HepG2 (cell line): ENCODE data around the gene MCRIP2. TPM values are rescaled to one million over a fixed set of nuclear protein-coding genes. Genes with fewer than 3 reads are reported as not detected.

ENCODE experiments used
- ARNT2 ChIP-seq: sonication (generic); formaldehyde crosslinking; IDR thresholded peaks from 2 replicates; pipeline ENCODE4 v1.8.0; 2022; ENCODE audit warnings: mild to moderate bottlenecking, low read depth, missing genetic modification reagents, moderate library complexity
- CERS6 ChIP-seq: sonication (generic); formaldehyde crosslinking; IDR thresholded peaks from 2 replicates; pipeline ENCODE4 v1.5.0; 2020; ENCODE audit warnings: missing genetic modification reagents
- DRAP1 ChIP-seq: IDR thresholded peaks from 2 replicates; pipeline ENCODE4 v1.6.1; 2016; ENCODE audit warnings: missing genetic modification reagents, missing compliant biosample characterization
- EED ChIP-seq: sonication (generic); formaldehyde crosslinking; IDR thresholded peaks from 2 replicates; pipeline ENCODE4 v1.5.0; 2020; ENCODE audit warnings: mild to moderate bottlenecking, missing genetic modification reagents
- NCOA2 ChIP-seq: sonication (generic); formaldehyde crosslinking; IDR thresholded peaks from 2 replicates; pipeline ENCODE4 v1.8.0; 2022; ENCODE audit warnings: inconsistent platforms
- PAF1 ChIP-seq: IDR thresholded peaks from 2 replicates; pipeline ENCODE4 v1.6.1; 2016; ENCODE audit warnings: missing genetic modification reagents, missing compliant biosample characterization
- RAD51 ChIP-seq: fragments of 450-650 bp; IDR thresholded peaks from 2 replicates; pipeline ENCODE4 v1.6.1; 2016; ENCODE audit warnings: borderline replicate concordance
- STAG1 ChIP-seq: sonication (generic); formaldehyde crosslinking; IDR thresholded peaks from 2 replicates; pipeline ENCODE4 v1.4.0; 2020; ENCODE audit warnings: missing genetic modification reagents
- TBX3 ChIP-seq: fragments of 450-650 bp; IDR thresholded peaks from 2 replicates; pipeline ENCODE4 v1.6.1; 2017; ENCODE audit warnings: antibody characterized with exemption, mild to moderate bottlenecking, inconsistent platforms, borderline replicate concordance
- THAP7 ChIP-seq: sonication (generic); formaldehyde crosslinking; IDR thresholded peaks from 2 replicates; pipeline ENCODE4 v1.8.1; 2023; ENCODE audit warnings: mild to moderate bottlenecking, missing genetic modification reagents
- ZFP90 ChIP-seq: sonication (generic); formaldehyde crosslinking; IDR thresholded peaks from 2 replicates; pipeline ENCODE4 v1.8.0; 2022; ENCODE audit warnings: missing genetic modification reagents, mild to moderate bottlenecking, inconsistent platforms, borderline replicate concordance
- ZMYM2 ChIP-seq: sonication (generic); formaldehyde crosslinking; IDR thresholded peaks from 2 replicates; pipeline ENCODE4 v1.8.0; 2022; ENCODE audit warnings: mild to moderate bottlenecking, missing genetic modification reagents
- ZNF207 ChIP-seq: fragments of 450-650 bp; IDR thresholded peaks from 2 replicates; pipeline ENCODE4 v1.6.1; 2016; ENCODE audit warnings: antibody characterized with exemption, borderline replicate concordance
- ZNF224 ChIP-seq: sonication (generic); formaldehyde crosslinking; IDR thresholded peaks from 2 replicates; pipeline ENCODE4 v1.5.0; 2020; ENCODE audit warnings: mild to moderate bottlenecking, missing genetic modification reagents
- ZNF414 ChIP-seq: sonication (generic); formaldehyde crosslinking; IDR thresholded peaks from 2 replicates; pipeline ENCODE4 v1.5.0; 2020; ENCODE audit warnings: missing genetic modification reagents
- ZNF552 ChIP-seq: sonication (generic); formaldehyde crosslinking; IDR thresholded peaks from 2 replicates; pipeline ENCODE4 v1.9.0; 2022; ENCODE audit warnings: missing genetic modification reagents, mild to moderate bottlenecking, borderline replicate concordance
- ZNF574 ChIP-seq: sonication (generic); formaldehyde crosslinking; IDR thresholded peaks from 2 replicates; pipeline ENCODE4 v1.4.0; 2020; ENCODE audit warnings: missing genetic modification reagents
- ZNF770 ChIP-seq: sonication (generic); formaldehyde crosslinking; IDR thresholded peaks from 2 replicates; pipeline ENCODE4 v1.5.0; 2020; ENCODE audit warnings: mild to moderate bottlenecking, missing genetic modification reagents
- ZNF891 ChIP-seq: sonication (generic); formaldehyde crosslinking; IDR thresholded peaks from 2 replicates; pipeline ENCODE4 v1.5.0; 2020; ENCODE audit warnings: mild to moderate bottlenecking, missing genetic modification reagents
- polyA plus RNA-seq, 8 experiments: library from polyadenylated mRNA; depleted of rRNA in 3 of 8; stranded (reverse) in 7 of 8; unstranded in 1 of 8; fragments of >200 nt; fragmentation: Illumina TruSeq in 4 of 8; extraction: Trizol in 4 of 8; gene quantifications; 2 replicates each; pipeline versions ENCODE4 v1.2.1 to v1.2.3, GENCODE V29; 2011 to 2016; ENCODE audit warnings: low read depth in 4 of 8, missing spikeins in 1 of 8, mixed read lengths in 1 of 8; ENCODE audit not compliant: insufficient read depth in 1 of 8
- total RNA-seq, 5 experiments: library from RNA; depleted of rRNA; stranded (reverse); fragments of >200 nt; fragmentation: Illumina TruSeq; extraction: Trizol; gene quantifications; 2 replicates each; pipeline ENCODE4 v1.2.3, GENCODE V29; 2016; ENCODE audit warnings: low read depth in 1 of 5
- TF ChIP-seq, protein P1 (sequence below): sonication (generic); formaldehyde crosslinking; IDR thresholded peaks from 2 replicates; pipeline ENCODE4 v1.8.0; 2022; ENCODE audit warnings: missing genetic modification reagents, low read depth, mild to moderate bottlenecking, borderline replicate concordance
- TF ChIP-seq, protein P2 (sequence below): IDR thresholded peaks from 2 replicates; pipeline ENCODE4 v1.6.1; 2016

The MCRIP2 gene
- total and polyA plus RNA-seq, 2 of the 13 experiments (the other 11 are each of a cell fraction or from before 2014, with no cell fraction given), result 39.6 to 76.7 TPM

DNA sequence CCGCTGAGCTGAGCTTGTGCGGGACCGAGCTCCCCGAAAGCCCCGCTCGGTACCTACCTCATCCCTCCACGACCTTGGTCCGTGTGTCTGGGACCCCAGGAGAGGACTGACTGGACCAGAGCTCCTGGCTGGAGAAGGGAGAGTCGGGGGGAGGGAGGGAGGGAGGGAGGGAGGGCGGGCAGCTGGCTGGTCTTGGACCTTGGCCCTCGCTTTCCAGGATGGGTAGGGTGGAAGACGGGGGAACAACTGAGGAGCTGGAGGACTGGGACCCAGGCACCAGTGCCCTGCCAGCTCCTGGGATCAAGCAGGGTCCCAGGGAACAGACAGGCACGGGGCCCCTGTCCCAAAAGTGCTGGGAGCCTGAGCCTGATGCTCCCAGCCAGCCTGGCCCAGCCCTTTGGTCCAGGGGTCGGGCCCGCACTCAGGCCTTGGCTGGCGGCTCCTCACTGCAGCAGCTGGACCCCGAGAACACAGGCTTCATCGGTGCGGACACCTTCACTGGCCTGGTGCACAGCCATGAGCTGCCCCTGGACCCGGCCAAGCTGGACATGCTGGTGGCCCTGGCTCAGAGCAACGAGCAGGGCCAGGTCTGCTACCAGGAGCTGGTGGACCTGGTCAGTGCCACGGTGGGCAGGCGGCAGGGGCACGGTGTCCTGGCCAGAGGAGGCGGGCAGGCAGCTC lies 34.4 kb downstream of the MCRIP2 start (continued):
- TF ChIP-seq ZMYM2 (CRISPR knock-in tag), result 0 out of 2 replicates have a peak, but pooled peaks have one; percentile 27
- TF ChIP-seq ZNF574 (CRISPR knock-in tag), result 0 out of 2 replicates have a peak, but pooled peaks have one; percentile 10
- TF ChIP-seq CERS6, result no peak
- TF ChIP-seq THAP7 (CRISPR knock-in tag), result no peak
- TF ChIP-seq EED (CRISPR knock-in tag), result no peak
- no peak for TF ChIP-seq DRAP1 (CRISPR knock-in tag)
- TF ChIP-seq ZNF224 (CRISPR knock-in tag), result no peak
- TF ChIP-seq NCOA2 (CRISPR knock-in tag), result peak; percentile 27; the same call in 1 of the 2 replicates
- no peak for TF ChIP-seq ZNF770 (CRISPR knock-in tag)
- no peak for TF ChIP-seq ZNF207
- TF ChIP-seq TBX3, result no peak
- no peak for TF ChIP-seq ZFP90
- TF ChIP-seq ZNF891 (CRISPR knock-in tag), result no peak
- no peak for TF ChIP-seq PAF1 (CRISPR knock-in tag)
- TF ChIP-seq, protein P1, sequence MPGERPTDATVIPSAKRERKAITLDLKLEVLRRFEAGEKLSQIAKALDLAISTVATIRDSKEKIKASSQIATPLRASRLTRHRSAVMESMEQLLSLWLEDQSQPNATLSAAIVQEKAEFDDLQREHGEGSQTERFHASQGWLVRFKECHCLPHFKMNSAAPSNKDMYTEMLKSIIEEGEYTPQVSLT (CRISPR knock-in tag), result no peak
- no peak for TF ChIP-seq STAG1 (CRISPR knock-in tag)
- TF ChIP-seq, protein P2, sequence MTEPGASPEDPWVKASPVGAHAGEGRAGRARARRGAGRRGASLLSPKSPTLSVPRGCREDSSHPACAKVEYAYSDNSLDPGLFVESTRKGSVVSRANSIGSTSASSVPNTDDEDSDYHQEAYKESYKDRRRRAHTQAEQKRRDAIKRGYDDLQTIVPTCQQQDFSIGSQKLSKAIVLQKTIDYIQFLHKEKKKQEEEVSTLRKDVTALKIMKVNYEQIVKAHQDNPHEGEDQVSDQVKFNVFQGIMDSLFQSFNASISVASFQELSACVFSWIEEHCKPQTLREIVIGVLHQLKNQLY (CRISPR knock-in tag), result no peak
- TF ChIP-seq ZNF552 (CRISPR knock-in tag), result no peak
- TF ChIP-seq ARNT2, result no peak
- TF ChIP-seq ZNF414 (CRISPR knock-in tag), result no peak
- no peak for TF ChIP-seq RAD51
